Uterus (tissue), 4 donors: Measurements from ENCODE around the gene HLA-DRA. TPM values are rescaled to one million over a fixed set of nuclear protein-coding genes. Genes with fewer than 3 reads are reported as not detected.

Experiments
- DNase-seq, 2 donors: peaks; one replicate each; pipeline ENCODE4 v3.0.0-alpha.2; 2019 to 2020
- H3K27ac ChIP-seq, 2 donors: fragments of 200-600 bp; sonication (generic); 1 replicate in 1 of 2; 2 replicates in 1 of 2; pipeline ENCODE4 v1.5.1; 2016 to 2018
- H3K27me3 ChIP-seq, 2 donors: fragments of 200-600 bp; sonication (generic); one replicate each; pipeline ENCODE4 v1.5.1; 2018 to 2019; ENCODE audit warnings: control low read depth in 1 of 2
- H3K36me3 ChIP-seq, 2 donors: fragments of 200-600 bp; sonication (generic); one replicate each; pipeline ENCODE4 v1.5.1; 2019; ENCODE audit warnings: control low read depth in 1 of 2
- H3K4me1 ChIP-seq, 2 donors: fragments of 200-600 bp; sonication (generic); one replicate each; pipeline ENCODE4 v1.5.1; 2018 to 2019; ENCODE audit warnings: control low read depth in 1 of 2
- H3K4me3 ChIP-seq, 2 donors: fragments of 200-600 bp; sonication (generic); 1 replicate in 1 of 2; 2 replicates in 1 of 2; pipeline ENCODE4 v1.5.1; 2018 to 2019; ENCODE audit warnings: mild to moderate bottlenecking in 1 of 2
- H3K9me3 ChIP-seq, 2 donors: fragments of 200-600 bp; sonication (generic); one replicate each; pipeline ENCODE4 v1.5.1; 2019; ENCODE audit warnings: control low read depth in 1 of 2
- POLR2A ChIP-seq, 2 donors: fragments of 450-650 bp; IDR thresholded peaks; one replicate each; pipeline ENCODE4 v1.6.1; 2016; ENCODE audit warnings: antibody characterized with exemption in 2 of 2, mild to moderate bottlenecking in 1 of 2, moderate library complexity in 1 of 2
- intact Hi-C: fragments of 100-400 bp; cut with DNase I; formaldehyde crosslinking; loops from one replicate; pipeline ENCODE4 v1.15.1; 2023; ENCODE audit warnings: low total_unique reads
- total RNA-seq, 4 donors: library from RNA; depleted of rRNA in 3 of 4; stranded (reverse); fragments of >200 nt in 3 of 4; gene quantifications; one replicate each; pipeline versions ENCODE4 v1.1.0 to v1.2.4, GENCODE V29; 2014 to 2023
- TF ChIP-seq, protein P1 (sequence below), 4 experiments: fragments of 200-600 bp in 2 of 4; fragments of 450-650 bp in 2 of 4; sonication (generic) in 2 of 4; IDR thresholded peaks; one replicate each; pipeline ENCODE4 v1.5.1; 2016 to 2019; ENCODE audit warnings: antibody characterized with exemption in 4 of 4, mild to moderate bottlenecking in 2 of 4, moderate library complexity in 1 of 4
- donor health status: DM: yes; HTN: yes; CAD: no.

HLA-DRA gene
- total RNA-seq, 4 donors from 2014 or later: 130 to 356 (median 227) TPM

DNA sequence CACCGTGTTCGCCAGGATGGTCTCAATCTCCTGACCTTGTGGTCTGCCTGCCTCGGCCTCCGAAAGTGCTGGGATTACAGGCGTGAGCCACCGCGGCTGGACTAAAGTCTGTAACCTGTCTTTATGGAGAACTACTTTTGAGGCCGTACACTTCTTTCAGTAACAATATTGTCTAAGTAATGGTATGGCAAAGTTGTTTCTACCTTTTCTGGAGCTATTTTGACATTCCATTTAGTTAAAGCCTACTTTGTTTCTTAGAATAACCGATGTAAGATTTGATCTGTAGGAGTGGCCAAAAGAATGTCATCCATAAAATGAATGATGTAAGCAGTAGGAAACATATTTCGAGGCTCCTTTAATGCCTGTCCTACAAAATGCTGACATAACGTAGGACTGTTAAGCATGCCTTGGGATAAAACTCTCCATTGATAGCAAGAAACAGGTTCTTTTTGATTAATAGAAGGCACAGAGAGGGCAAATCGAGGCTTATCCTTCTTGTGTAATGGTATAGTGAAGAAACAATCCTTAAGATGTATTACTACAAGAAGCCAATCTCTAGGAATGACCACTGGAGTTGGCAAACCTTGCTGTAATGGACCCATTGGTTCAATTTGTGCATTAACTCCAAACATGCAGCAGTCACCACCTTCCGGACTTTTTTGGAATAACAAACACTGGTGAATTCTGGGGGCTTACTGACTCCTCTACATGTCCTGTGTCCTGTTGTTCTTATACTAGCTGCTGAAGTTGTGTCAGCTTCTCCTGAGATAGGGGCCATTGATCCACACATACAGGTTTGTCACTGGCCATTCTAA is 35.9 kb downstream of the HLA-DRA start:
- no peak overlapping the region for H3K4me3 ChIP-seq
- TF ChIP-seq, protein P1, sequence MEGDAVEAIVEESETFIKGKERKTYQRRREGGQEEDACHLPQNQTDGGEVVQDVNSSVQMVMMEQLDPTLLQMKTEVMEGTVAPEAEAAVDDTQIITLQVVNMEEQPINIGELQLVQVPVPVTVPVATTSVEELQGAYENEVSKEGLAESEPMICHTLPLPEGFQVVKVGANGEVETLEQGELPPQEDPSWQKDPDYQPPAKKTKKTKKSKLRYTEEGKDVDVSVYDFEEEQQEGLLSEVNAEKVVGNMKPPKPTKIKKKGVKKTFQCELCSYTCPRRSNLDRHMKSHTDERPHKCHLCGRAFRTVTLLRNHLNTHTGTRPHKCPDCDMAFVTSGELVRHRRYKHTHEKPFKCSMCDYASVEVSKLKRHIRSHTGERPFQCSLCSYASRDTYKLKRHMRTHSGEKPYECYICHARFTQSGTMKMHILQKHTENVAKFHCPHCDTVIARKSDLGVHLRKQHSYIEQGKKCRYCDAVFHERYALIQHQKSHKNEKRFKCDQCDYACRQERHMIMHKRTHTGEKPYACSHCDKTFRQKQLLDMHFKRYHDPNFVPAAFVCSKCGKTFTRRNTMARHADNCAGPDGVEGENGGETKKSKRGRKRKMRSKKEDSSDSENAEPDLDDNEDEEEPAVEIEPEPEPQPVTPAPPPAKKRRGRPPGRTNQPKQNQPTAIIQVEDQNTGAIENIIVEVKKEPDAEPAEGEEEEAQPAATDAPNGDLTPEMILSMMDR (IDR thresholded peaks at IDR 0.05): no peak
- no peak for TF ChIP-seq POLR2A (IDR thresholded peaks at IDR 0.05)
- intact Hi-C loops: no loop called here
- no peaks in the 10 kb centered on the region for H3K27me3 ChIP-seq
- no peaks in the 10 kb centered on the region for H3K9me3 ChIP-seq
- H3K4me1 ChIP-seq: no peaks in the 10 kb centered on the region
- H3K36me3 ChIP-seq: no peaks in the 10 kb centered on the region
- no peak overlapping the region for H3K27ac ChIP-seq
- no peak for DNase-seq

DNA sequence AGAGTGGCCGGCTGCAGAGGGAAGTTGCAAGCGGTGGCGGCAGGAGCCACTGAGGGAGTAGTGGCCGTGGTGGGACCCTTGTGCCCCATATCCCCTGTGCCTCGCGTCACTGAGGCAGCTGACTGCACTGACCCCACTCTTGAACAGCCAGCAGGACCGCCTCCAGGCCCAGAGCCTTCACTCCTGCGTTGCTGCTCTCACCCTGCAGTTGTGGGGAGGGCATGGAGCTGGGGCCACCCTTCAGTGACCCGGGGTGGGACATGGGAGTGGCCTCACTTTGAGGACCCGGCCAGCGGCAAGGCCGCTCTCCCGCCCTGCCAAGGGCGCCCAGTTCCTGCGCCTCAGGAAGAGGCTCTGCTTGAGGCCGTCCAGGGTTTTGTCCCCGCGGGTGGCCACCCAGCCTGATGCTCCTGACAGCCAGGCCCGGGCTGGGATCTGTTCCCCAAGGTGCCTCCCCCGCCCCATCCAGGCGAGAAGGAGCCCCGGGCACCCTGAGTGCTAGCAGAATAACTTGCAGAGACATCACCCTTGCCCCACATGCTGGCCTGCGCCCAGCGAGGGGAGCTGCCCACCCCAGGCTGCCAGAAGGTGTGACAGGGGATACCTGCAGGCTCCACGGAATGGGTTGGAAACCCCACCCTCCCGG is 44.4 kb downstream of the HLA-DRA start:
- intact Hi-C loops: no loop called here
- no peak for DNase-seq
- no peak overlapping the region for H3K4me3 ChIP-seq

DNA sequence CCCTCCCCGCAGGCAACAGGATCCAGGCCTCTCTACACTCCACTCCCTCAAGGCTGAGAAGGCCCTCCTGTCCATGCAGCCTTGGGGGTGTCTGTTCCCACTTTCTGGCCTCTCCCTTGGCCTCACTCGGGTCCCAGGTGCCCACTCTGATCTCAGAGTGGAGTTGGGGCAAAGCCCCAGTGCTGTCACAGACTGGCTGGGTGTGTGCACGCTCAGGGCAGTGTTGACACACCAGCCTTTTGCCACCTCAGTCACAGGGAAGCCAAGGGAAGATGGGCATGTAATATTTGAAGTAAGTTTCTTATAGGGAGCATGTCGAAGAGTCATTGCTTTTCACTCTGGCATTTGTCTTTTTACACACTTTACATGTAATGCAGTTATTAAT is 44.9 kb downstream of the HLA-DRA start:
- Histone ChIP-seq H3K36me3 (no peaks in the 10 kb centered on the region), H3K27ac (no peak overlapping the region), H3K27me3 (no peaks in the 10 kb centered on the region), H3K9me3 (no peaks in the 10 kb centered on the region), H3K4me1 (no peaks in the 10 kb centered on the region), H3K4me3 (no peak overlapping the region)
- intact Hi-C loops: no loop called here
- TF ChIP-seq POLR2A (IDR thresholded peaks at IDR 0.05): no peak
- TF ChIP-seq, protein P1 (IDR thresholded peaks at IDR 0.05): no peak
- no peak for DNase-seq

More for the DNA sequence above, 44.4 kb downstream of the HLA-DRA start:
- Histone ChIP-seq H3K27me3 (no peaks in the 10 kb centered on the region), H3K27ac (no peak overlapping the region), H3K4me1 (no peaks in the 10 kb centered on the region), H3K36me3 (no peaks in the 10 kb centered on the region), H3K9me3 (no peaks in the 10 kb centered on the region)
- no peak for TF ChIP-seq POLR2A (IDR thresholded peaks at IDR 0.05)
- TF ChIP-seq, protein P1 (IDR thresholded peaks at IDR 0.05): no peak

DNA sequence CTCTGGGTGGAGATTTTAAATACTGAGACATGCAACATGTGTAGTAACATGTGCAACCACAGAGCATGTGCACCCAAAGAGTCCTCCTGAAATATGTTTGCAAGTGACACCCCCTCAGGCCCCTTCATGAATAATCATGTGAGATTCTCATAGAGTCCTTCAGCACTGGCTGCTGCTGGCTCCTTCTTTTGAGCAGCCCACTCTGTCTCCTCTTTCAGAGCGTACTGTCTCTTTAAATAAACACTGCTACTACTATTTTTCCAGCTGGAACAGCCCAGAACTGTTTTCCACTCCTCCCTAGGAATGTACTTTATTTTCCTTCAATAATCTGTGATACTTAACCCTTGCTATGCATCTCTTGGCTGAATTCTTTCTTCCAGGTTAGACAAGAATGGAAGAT is 48.4 kb downstream of the HLA-DRA start:
- TF ChIP-seq, protein P1 (IDR thresholded peaks at IDR 0.05): no peak
- TF ChIP-seq POLR2A (IDR thresholded peaks at IDR 0.05): no peak
- H3K36me3 ChIP-seq: no peaks in the 10 kb centered on the region
- no peak overlapping the region for H3K4me3 ChIP-seq
- H3K27ac ChIP-seq: no peak overlapping the region
- no peak for DNase-seq
- no peaks in the 10 kb centered on the region for H3K9me3 ChIP-seq
- H3K4me1 ChIP-seq: no peaks in the 10 kb centered on the region
- H3K27me3 ChIP-seq: no peaks in the 10 kb centered on the region
- intact Hi-C loops: no loop called here

DNA sequence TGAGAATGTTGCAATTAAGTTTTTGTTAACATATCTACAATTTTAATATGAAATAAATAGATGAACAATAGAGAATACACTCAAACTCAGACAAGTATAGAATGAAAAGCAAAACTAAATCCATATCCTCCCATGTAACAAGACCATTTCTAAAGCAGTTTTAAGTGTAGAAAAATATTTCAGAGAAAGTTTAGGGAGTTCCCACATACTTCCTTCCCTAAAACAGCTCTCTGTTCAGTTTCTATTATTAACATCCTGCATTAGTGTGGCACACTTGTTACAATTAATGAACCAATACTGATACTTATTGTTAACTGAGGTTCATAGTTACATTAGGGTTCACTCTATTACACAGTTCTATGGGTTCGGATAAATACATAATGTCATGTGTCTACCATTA is 52.0 kb downstream of the HLA-DRA start:
- no peak for TF ChIP-seq POLR2A (IDR thresholded peaks at IDR 0.05)
- TF ChIP-seq, protein P1 (IDR thresholded peaks at IDR 0.05): no peak

More for the DNA sequence above, 52.0 kb downstream of the HLA-DRA start:
- DNase-seq: no peak
- Histone ChIP-seq H3K27me3 (no peaks in the 10 kb centered on the region), H3K36me3 (no peaks in the 10 kb centered on the region), H3K9me3 (no peaks in the 10 kb centered on the region), H3K4me1 (no peaks in the 10 kb centered on the region), H3K4me3 (no peak overlapping the region), H3K27ac (no peak overlapping the region)
- intact Hi-C loops: no loop called here
